Activated CD4-positive, alpha-beta memory T cell treated with anti-CD3 and anti-CD28 coated beads for 36 hours (primary cell): ENCODE data around the gene CHRNA3. TPM values are rescaled to one million over a fixed set of nuclear protein-coding genes. Genes with fewer than 3 reads are reported as not detected.
"Not testable (repeated sequence)": the region's sequence is repeated elsewhere in the genome, so short reads cannot be mapped to it uniquely, and the experiment has no call there.

Experiments
- CTCF ChIA-PET: fragments of 350-600 bp; sonication (Branson Sonifier 250); formaldehyde crosslinking; loops from one replicate; lab custom pipeline; 2021; ENCODE audit warnings: antibody characterized with exemption, inconsistent platforms; lab: Charles Lee
- POLR2A ChIA-PET: fragments of 350-600 bp; sonication (Branson Sonifier 250); formaldehyde crosslinking; loops from one replicate; lab custom pipeline; 2021; ENCODE audit warnings: antibody characterized with exemption; lab: Charles Lee
- DNase-seq: peaks from one replicate; pipeline ENCODE4 v3.0.0-alpha.2; 2020
- H3K27ac Mint-ChIP-seq: one replicate; pipeline ENCODE4 v1.8.0; 2021; ENCODE audit warnings: mixed read lengths
- H3K27me3 Mint-ChIP-seq: one replicate; pipeline ENCODE4 v1.8.0; 2021; ENCODE audit warnings: mixed read lengths
- H3K36me3 Mint-ChIP-seq: one replicate; pipeline ENCODE4 v1.8.0; 2021; ENCODE audit warnings: mixed read lengths
- H3K4me1 Mint-ChIP-seq: one replicate; pipeline ENCODE4 v1.8.0; 2021; ENCODE audit warnings: low read depth, mixed read lengths
- H3K4me3 Mint-ChIP-seq: one replicate; pipeline ENCODE4 v1.8.0; 2021; ENCODE audit warnings: mild to moderate bottlenecking, mixed read lengths
- H3K9me3 Mint-ChIP-seq: one replicate; pipeline ENCODE4 v1.8.0; 2021; ENCODE audit warnings: mixed read lengths
- intact Hi-C: fragments of 100-400 bp; cut with micrococcal nuclease; formaldehyde crosslinking; loops from one replicate; pipeline ENCODE4 v1.15.1; 2023
- total RNA-seq, 2 experiments: library from RNA; stranded (reverse); gene quantifications; one replicate each; pipeline ENCODE4 v1.2.3, GENCODE V29; 2021

CHRNA3 gene
- total RNA-seq, 2 experiments from 2014 or later, result not detected

DNA sequence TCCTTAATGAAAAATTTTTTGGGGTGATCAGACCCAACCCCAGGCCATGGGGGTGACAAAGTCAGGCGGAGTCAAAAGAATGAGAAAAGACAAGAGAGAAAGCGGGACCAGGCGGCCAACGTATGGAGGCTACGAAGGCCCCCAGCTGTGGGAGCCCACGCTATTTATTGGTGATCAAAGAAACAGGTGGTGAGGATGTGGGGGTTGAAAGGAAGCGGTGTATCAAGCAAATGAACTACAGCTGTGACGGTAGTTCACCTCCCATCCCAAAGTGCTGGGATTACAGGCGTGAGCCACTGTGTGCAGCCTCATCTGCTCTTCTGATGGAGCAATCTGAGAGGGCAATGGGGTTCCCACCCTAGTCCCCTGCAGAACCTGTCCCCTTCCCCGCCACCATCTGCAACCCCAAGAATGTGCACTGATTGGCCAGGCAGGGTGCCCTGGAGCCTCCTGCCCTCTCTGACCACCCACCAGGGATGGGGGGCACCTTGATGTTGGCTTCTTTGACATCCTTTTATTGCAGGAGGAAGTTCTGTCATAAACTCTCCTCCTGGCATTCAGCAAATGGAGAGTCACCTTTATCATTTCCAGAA is 1.1 kb upstream of the CHRNA3 start:
- no peak overlapping the region for H3K27ac Mint-ChIP-seq
- no peak overlapping the region for H3K4me3 Mint-ChIP-seq
- no peaks in the 10 kb centered on the region for H3K9me3 Mint-ChIP-seq
- intact Hi-C loops, result no loop called here
- ChIA-PET POLR2A (no interaction called here), CTCF (interaction anchor here (0.7 kb wide), 1 partner anchor 89 kb away, joined by 4 read pairs; no protein-coding TSS in a partner anchor)
- H3K36me3 Mint-ChIP-seq, result no peaks in the 10 kb centered on the region
- H3K27me3 Mint-ChIP-seq, result peaks cover 50% of the 10 kb centered on the region
- H3K4me1 Mint-ChIP-seq, result peaks cover 9% of the 10 kb centered on the region
- DNase-seq, result no peak

DNA sequence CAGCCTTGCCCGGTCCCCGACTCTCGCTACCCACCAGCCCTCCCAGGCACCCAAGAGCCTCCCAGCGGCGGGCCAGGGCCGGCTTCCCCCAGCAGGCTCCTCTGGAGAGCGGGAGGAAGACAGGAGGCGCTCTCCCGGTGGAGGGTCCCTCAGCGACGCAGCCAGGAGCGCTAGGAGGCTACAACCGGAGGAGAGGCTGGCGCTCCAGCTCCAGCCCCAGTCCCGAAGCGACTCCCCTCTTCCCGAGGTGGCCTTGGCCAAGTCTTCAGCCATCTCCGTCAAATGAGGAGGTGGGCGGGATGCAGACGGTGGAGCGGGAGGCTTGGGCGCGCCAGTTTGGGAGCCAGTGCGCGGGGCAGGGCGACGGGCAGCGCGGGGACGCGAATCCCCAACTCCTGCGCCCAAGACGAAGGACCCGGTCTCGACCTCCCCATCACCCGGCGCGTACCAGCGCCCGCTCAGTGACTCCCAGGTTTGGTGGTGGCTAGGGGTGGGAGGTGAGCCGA is 722 bp downstream of the CHRNA3 start:
- Mint-ChIP-seq H3K27me3 (peaks cover 44% of the 10 kb centered on the region), H3K4me1 (peaks cover 9% of the 10 kb centered on the region), H3K4me3 (no peak overlapping the region), H3K36me3 (no peaks in the 10 kb centered on the region), H3K9me3 (no peaks in the 10 kb centered on the region), H3K27ac (no peak overlapping the region)
- POLR2A ChIA-PET, result no interaction called here
- CTCF ChIA-PET, result interaction anchor here (0.7 to 1.8 kb wide), 6 partner anchors 11 to 131 kb away, joined by 3 to 28 read pairs (median 6); no protein-coding TSS in a partner anchor
- intact Hi-C loops, result no loop called here
- no peak for DNase-seq

DNA sequence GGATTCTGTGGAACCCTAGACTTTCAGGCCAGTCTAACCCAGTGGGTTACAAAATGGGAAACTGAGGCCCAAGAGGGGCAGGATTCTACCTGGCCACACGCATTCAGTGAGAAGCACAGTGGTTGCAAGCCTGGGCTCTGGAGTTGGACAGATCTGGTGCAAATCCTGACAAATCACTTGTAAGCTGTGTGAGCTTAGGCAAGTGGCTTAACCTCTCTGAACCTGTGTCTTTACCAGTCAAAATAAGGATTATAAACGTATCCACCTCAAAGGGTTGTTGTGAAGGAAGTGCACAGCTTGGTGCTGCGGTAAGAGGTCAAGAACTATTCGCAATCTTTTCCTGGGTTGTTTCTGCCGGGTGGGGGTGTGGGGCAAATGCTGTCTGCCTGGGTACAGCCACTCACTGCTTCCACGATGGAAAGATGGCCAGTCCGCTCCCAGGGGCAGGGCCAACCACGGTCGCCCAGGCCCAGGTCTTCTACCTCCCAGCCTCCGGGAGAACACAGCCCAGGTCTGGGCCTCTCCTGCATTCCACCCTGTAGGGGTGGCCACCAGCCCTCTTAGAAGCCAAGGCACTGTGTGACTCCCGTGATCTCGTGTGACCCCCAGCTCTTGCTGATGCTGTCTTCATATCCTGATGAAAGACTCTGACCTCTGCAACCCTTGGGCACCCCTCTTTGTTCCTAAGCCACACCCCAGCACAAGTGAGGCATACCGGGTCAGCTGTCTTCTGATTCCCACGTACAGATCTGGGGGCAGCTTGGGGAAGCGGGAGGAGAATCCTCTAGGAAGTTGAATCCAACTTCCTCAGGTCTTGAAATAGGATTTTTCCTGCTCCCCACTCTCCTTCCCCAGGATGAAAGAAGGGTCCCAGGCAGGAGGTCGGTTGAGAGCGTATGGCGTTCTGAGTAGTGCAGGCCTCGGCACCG is 1.5 kb downstream of the CHRNA3 start:
- POLR2A ChIA-PET, result no interaction called here
- no peak for DNase-seq
- CTCF ChIA-PET, result interaction anchor here (0.7 to 1.8 kb wide), 8 partner anchors 12 to 132 kb away, joined by 3 to 28 read pairs (median 5); no protein-coding TSS in a partner anchor
- Mint-ChIP-seq H3K27me3 (peaks cover 44% of the 10 kb centered on the region), H3K27ac (no peak overlapping the region), H3K9me3 (no peaks in the 10 kb centered on the region), H3K36me3 (no peaks in the 10 kb centered on the region), H3K4me3 (no peak overlapping the region), H3K4me1 (peaks cover 9% of the 10 kb centered on the region)
- intact Hi-C loops, result no loop called here

DNA sequence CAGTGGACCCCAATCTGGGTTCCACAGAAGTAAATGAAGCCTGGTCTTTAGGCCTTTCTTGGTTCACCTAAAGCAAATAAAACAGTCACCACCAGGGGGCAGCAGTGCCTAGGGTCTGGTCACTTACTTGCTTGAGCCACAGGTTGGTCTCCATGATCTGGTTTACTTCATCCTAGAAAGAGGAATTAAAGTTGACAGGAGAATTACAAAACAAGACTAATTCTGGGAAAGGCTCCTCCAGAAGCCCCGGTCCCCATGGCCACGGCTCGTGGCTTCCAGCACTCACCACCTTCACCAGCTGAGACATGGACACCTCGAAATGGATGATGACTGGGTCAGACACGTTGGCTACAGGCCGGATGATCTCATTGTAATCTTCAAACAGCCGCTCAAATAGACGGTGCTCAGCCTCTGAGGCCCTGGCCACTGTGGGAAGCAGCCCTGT is 2.3 kb downstream of the CHRNA3 start:
- Mint-ChIP-seq H3K36me3 (no peaks in the 10 kb centered on the region), H3K27ac (no peak overlapping the region), H3K4me1 (peaks cover 9% of the 10 kb centered on the region), H3K27me3 (peaks cover 41% of the 10 kb centered on the region), H3K9me3 (no peaks in the 10 kb centered on the region), H3K4me3 (no peak overlapping the region)
- ChIA-PET POLR2A (no interaction called here), CTCF (interaction anchor here (1.0 to 1.8 kb wide), 7 partner anchors 20 to 133 kb away, joined by 4 to 28 read pairs (median 7); no protein-coding TSS in a partner anchor)
- intact Hi-C loops, result loop anchor here (1.0 kb wide), 2 partner anchors 91 to 133 kb away; no protein-coding TSS in a partner anchor
- DNase-seq, result peak; percentile 85

- H3K4me3 Mint-ChIP-seq, result no peak overlapping the region
- no peak overlapping the region for H3K27ac Mint-ChIP-seq
- no peaks in the 10 kb centered on the region for H3K36me3 Mint-ChIP-seq
- no peaks in the 10 kb centered on the region for H3K9me3 Mint-ChIP-seq
- intact Hi-C loops, result loop anchor here (1.0 kb wide), 2 partner anchors 91 to 133 kb away; no protein-coding TSS in a partner anchor
- ChIA-PET CTCF (interaction anchor here (1.0 to 1.5 kb wide), 4 partner anchors 46 to 133 kb away, joined by 4 to 7 read pairs (median 5); no protein-coding TSS in a partner anchor), POLR2A (interaction anchor here (0.7 kb wide), 1 partner anchor 51 kb away, joined by 3 read pairs; no protein-coding TSS in a partner anchor)
- peaks cover 38% of the 10 kb centered on the region for H3K27me3 Mint-ChIP-seq
- H3K4me1 Mint-ChIP-seq, result peaks cover 9% of the 10 kb centered on the region
- no peak for DNase-seq
Measured at GRCh38 chr15:78618064-78618463, 2.7 kb downstream of the CHRNA3 start.

DNA sequence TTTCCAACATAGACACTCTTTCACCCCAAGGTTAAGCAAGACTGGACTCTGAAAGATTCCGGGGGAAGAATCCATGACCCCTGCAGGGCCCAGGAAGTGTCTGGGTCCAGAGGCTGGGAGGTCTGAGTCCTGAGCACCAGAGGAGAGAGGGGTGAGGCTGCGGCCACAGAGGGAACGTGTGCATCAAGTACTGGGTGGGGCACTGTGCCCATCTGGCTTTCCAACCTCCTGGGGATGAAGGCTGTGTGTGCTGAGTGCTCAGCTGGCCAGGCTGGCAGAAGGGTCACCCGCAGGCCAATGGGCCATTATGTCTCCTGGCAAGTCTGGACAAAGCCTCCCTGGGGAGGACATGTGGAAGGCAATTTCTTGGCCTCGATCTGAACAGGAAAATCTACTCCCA is 3.3 kb downstream of the CHRNA3 start:
- POLR2A ChIA-PET, result interaction anchor here (0.7 kb wide), 1 partner anchor 50 kb away, joined by 3 read pairs; no protein-coding TSS in a partner anchor
- CTCF ChIA-PET, result interaction anchor here (1.0 to 1.5 kb wide), 3 partner anchors 82 to 134 kb away, joined by 4 to 7 read pairs (median 5); no protein-coding TSS in a partner anchor

GRCh38 chr15:78617076-78617475 is 3.7 kb downstream of the CHRNA3 start:
- H3K4me3 Mint-ChIP-seq, result no peak overlapping the region
- intact Hi-C loops, result no loop called here
- H3K9me3 Mint-ChIP-seq, result no peaks in the 10 kb centered on the region
- ChIA-PET CTCF (interaction anchor here (1.5 kb wide), 1 partner anchor 134 kb away, joined by 5 read pairs; no protein-coding TSS in a partner anchor), POLR2A (no interaction called here)
- H3K36me3 Mint-ChIP-seq, result no peaks in the 10 kb centered on the region
- H3K4me1 Mint-ChIP-seq, result peaks cover 9% of the 10 kb centered on the region
- peaks cover 30% of the 10 kb centered on the region for H3K27me3 Mint-ChIP-seq
- no peak for DNase-seq
- no peak overlapping the region for H3K27ac Mint-ChIP-seq

More for the DNA sequence above, 3.3 kb downstream of the CHRNA3 start:
- no peaks in the 10 kb centered on the region for H3K9me3 Mint-ChIP-seq
- no peak overlapping the region for H3K27ac Mint-ChIP-seq
- H3K4me3 Mint-ChIP-seq, result no peak overlapping the region
- H3K4me1 Mint-ChIP-seq, result peaks cover 9% of the 10 kb centered on the region
- intact Hi-C loops, result no loop called here
- peaks cover 34% of the 10 kb centered on the region for H3K27me3 Mint-ChIP-seq
- DNase-seq, result no peak
- H3K36me3 Mint-ChIP-seq, result no peaks in the 10 kb centered on the region

DNA sequence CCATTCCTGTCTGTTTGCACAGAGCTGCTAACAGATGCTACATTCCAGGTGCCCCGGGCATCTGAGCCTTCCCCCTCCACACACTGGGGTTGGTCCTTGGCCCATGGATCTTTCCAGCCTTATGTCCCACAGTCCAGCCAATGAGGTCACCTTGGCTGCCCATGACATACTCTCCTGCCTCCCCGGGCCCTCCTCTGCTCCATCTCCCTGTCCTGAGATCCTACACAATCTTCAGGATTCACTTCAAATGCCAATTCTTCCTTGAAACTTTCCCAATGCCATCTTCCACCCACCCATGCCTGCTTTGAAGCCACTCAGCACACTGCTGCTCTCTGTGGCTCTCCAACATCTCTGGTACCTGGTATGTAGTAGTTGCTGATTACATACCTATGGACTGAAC is 4.3 kb downstream of the CHRNA3 start:
- H3K27ac Mint-ChIP-seq, result no peak overlapping the region
- H3K27me3 Mint-ChIP-seq, result peaks cover 24% of the 10 kb centered on the region
- H3K36me3 Mint-ChIP-seq, result no peaks in the 10 kb centered on the region
- intact Hi-C loops, result no loop called here
- peaks cover 4% of the 10 kb centered on the region for H3K4me1 Mint-ChIP-seq
- no peak for DNase-seq
- no peak overlapping the region for H3K4me3 Mint-ChIP-seq
- H3K9me3 Mint-ChIP-seq, result no peaks in the 10 kb centered on the region
- ChIA-PET POLR2A (no interaction called here), CTCF (interaction anchor here (1.5 kb wide), 1 partner anchor 135 kb away, joined by 5 read pairs; no protein-coding TSS in a partner anchor)

- H3K36me3 Mint-ChIP-seq, result no peaks in the 10 kb centered on the region
- POLR2A ChIA-PET, result no interaction called here
- H3K4me3 Mint-ChIP-seq, result no peak overlapping the region
- H3K27ac Mint-ChIP-seq, result no peak overlapping the region
- no peaks in the 10 kb centered on the region for H3K9me3 Mint-ChIP-seq
- peaks cover 19% of the 10 kb centered on the region for H3K27me3 Mint-ChIP-seq
- CTCF ChIA-PET, result no interaction called here
- no peaks in the 10 kb centered on the region for H3K4me1 Mint-ChIP-seq
- no peak for DNase-seq
- intact Hi-C loops, result no loop called here
Measured at GRCh38 chr15:78615151-78615589, 5.6 kb downstream of the CHRNA3 start.

DNA sequence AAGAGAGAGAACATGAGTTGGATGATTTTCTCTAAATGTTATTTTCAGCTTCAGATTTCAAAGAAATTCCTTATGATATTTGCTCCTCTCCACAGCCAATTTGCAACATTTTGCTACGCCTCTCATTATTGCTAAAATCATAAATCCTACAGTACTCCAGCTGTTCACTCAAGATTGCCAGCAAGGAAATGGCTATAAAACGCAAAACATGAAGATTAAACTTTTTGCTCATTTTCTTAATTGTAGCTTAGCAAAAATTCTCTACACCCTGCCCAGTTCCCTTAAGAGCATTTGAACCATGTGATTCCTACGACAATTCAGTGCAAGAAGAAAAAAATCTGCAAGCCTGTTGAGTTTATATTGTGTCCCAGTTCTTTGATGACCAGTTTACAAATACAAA is 6.8 kb downstream of the CHRNA3 start:
- no peaks in the 10 kb centered on the region for H3K4me1 Mint-ChIP-seq
- no peak overlapping the region for H3K27ac Mint-ChIP-seq
- peaks cover 7% of the 10 kb centered on the region for H3K27me3 Mint-ChIP-seq
- intact Hi-C loops, result no loop called here
- POLR2A ChIA-PET, result no interaction called here
- DNase-seq, result no peak
- no peak overlapping the region for H3K4me3 Mint-ChIP-seq
- CTCF ChIA-PET, result interaction anchor here (1.0 kb wide), 1 partner anchor 96 kb away, joined by 3 read pairs; no protein-coding TSS in a partner anchor
- H3K9me3 Mint-ChIP-seq, result no peaks in the 10 kb centered on the region
- H3K36me3 Mint-ChIP-seq, result no peaks in the 10 kb centered on the region

DNA sequence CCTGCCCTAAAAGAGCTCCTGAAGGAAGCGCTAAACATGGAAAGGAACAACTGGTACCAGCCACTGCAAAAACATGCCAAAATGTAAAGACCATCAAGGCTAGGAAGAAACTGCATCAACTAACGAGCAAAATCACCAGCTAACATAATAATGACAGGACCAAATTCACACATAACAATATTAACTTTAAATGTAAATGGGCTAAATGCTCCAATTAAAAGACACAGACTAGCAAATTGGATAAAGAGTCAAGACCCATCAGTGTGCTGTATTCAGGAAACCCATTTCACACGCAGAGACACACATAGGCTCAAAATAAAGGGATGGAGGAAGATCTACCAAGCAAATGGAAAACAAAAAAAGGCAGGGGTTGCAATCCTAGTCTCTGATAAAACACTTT is 11.2 kb downstream of the CHRNA3 start:
- H3K9me3 Mint-ChIP-seq, POLR2A ChIA-PET, H3K4me1 Mint-ChIP-seq, CTCF ChIA-PET, H3K27ac Mint-ChIP-seq, DNase-seq, H3K36me3 Mint-ChIP-seq, H3K27me3 Mint-ChIP-seq, H3K4me3 Mint-ChIP-seq, intact Hi-C loops: not testable (repeated sequence)
